A673 (cell line): ENCODE data around the gene GABRB3. TPM values are rescaled to one million over a fixed set of nuclear protein-coding genes. Genes with fewer than 3 reads are reported as not detected.

Source experiments
- BruUV-seq: library from RNA; stranded (reverse); fragments of 400-500 nt; replicated peaks from 2 replicates; lab custom pipeline; 2021; lab: Mats Ljungman, UMichigan
- CTCF ChIA-PET: fragments of 300-600 bp; sonication (Branson Sonifier 250); formaldehyde crosslinking; loops from one replicate; lab custom pipeline; 2022; ENCODE audit warnings: antibody characterized with exemption; lab: Charles Lee
- POLR2A ChIA-PET: fragments of 300-600 bp; sonication (Branson Sonifier 250); formaldehyde crosslinking; loops from one replicate; lab custom pipeline; 2022; ENCODE audit warnings: antibody characterized with exemption; ENCODE audit not compliant: low non-redundant PET; lab: Charles Lee
- DNase-seq: peaks from one replicate; pipeline ENCODE4 v3.0.0-alpha.2; 2015; ENCODE audit warnings: low spot score
- H3K27ac ChIP-seq: fragments of 200-600 bp; sonication (generic); 2 replicates; pipeline ENCODE4 v1.5.1; 2016; ENCODE audit warnings: mixed run types, low read depth, mild to moderate bottlenecking, mixed read lengths, antibody characterized with exemption, low read length; ENCODE audit not compliant: poor library complexity, severe bottlenecking
- H3K27me3 ChIP-seq: fragments of 200-600 bp; sonication (generic); replicated peaks from 2 replicates; pipeline ENCODE4 v1.6.1; 2017; ENCODE audit warnings: mixed run types, low read depth, mild to moderate bottlenecking, mixed read lengths, antibody characterized with exemption, low read length; ENCODE audit not compliant: insufficient read depth, poor library complexity
- H3K36me3 ChIP-seq: fragments of 200-600 bp; sonication (generic); 2 replicates; pipeline ENCODE4 v1.6.1; 2016; ENCODE audit warnings: mixed run types, mild to moderate bottlenecking, mixed read lengths, antibody characterized with exemption, low read length; ENCODE audit not compliant: insufficient read depth, poor library complexity, severe bottlenecking
- H3K4me1 ChIP-seq: fragments of 200-600 bp; sonication (generic); 2 replicates; pipeline ENCODE4 v1.6.1; 2017; ENCODE audit warnings: mixed run types, mild to moderate bottlenecking, mixed read lengths, antibody characterized with exemption, low read length; ENCODE audit not compliant: insufficient read depth, poor library complexity, severe bottlenecking
- H3K4me3 ChIP-seq: fragments of 200-600 bp; sonication (generic); 2 replicates; pipeline ENCODE4 v1.5.1; 2016; ENCODE audit warnings: low read depth, mixed run types, mild to moderate bottlenecking, mixed read lengths, low read length; ENCODE audit not compliant: poor library complexity, severe bottlenecking
- H3K9me3 ChIP-seq: fragments of 200-600 bp; sonication (generic); 2 replicates; pipeline ENCODE4 v1.6.1; 2016; ENCODE audit warnings: mixed run types, low read depth, mild to moderate bottlenecking, mixed read lengths, antibody characterized with exemption, low read length; ENCODE audit not compliant: poor library complexity, severe bottlenecking
- EZH2 ChIP-seq: fragments of 200-600 bp; sonication (generic); IDR thresholded peaks from 2 replicates; pipeline ENCODE4 v1.6.1; 2017; ENCODE audit warnings: borderline replicate concordance, low read depth, mild to moderate bottlenecking, mixed read lengths, antibody characterized with exemption, low read length; ENCODE audit not compliant: poor library complexity, severe bottlenecking
- intact Hi-C: fragments of 100-400 bp; cut with micrococcal nuclease; formaldehyde crosslinking; loops from one replicate; pipeline ENCODE4 v1.10.0; 2022; ENCODE audit not compliant: unreplicated experiment
- total RNA-seq: library from RNA; stranded (reverse); gene quantifications from 2 replicates; pipeline ENCODE4 v1.2.3, GENCODE V29; 2021
- TF ChIP-seq, protein P1 (sequence below): fragments of 300-800, 200-600 bp; sonication (generic); conservative IDR thresholded peaks from 2 replicates; pipeline ENCODE4 v1.5.1; 2017; ENCODE audit warnings: low read depth, mild to moderate bottlenecking, antibody characterized with exemption, low read length, moderate library complexity, mixed read lengths

The GABRB3 gene
- total RNA-seq, 1 experiment from 2014 or later, result not detected

DNA sequence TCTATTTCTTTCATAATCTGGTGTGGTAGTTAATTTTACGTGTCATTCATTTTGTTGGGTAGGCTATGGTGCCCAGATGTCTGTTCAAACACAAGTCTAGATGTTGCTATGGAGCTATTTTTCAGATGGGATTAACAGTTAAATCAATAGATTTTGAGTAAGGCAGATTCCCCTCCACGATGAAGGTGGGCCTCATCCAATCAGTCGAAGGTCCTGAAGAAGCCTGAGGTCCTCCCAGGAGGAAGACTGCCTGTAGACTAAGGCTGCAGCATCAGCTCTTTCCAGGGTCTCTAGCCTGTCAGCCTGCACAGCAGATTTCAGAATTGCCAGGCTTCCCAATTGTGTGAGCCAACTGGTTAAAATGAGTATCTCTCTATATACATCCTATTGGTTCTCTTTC, 92.9 kb downstream of the GABRB3 start:
- no peaks in the 10 kb centered on the region for H3K27me3 ChIP-seq
- ChIA-PET POLR2A (no interaction called here), CTCF (no interaction called here)
- BruUV-seq, result no TSS peak
- H3K36me3 ChIP-seq, result no peaks in the 10 kb centered on the region
- no peak for DNase-seq
- no peak overlapping the region for H3K4me3 ChIP-seq
- intact Hi-C loops, result no loop called here
- H3K27ac ChIP-seq, result no peak overlapping the region
- no peak for TF ChIP-seq EZH2
- TF ChIP-seq, protein P1, sequence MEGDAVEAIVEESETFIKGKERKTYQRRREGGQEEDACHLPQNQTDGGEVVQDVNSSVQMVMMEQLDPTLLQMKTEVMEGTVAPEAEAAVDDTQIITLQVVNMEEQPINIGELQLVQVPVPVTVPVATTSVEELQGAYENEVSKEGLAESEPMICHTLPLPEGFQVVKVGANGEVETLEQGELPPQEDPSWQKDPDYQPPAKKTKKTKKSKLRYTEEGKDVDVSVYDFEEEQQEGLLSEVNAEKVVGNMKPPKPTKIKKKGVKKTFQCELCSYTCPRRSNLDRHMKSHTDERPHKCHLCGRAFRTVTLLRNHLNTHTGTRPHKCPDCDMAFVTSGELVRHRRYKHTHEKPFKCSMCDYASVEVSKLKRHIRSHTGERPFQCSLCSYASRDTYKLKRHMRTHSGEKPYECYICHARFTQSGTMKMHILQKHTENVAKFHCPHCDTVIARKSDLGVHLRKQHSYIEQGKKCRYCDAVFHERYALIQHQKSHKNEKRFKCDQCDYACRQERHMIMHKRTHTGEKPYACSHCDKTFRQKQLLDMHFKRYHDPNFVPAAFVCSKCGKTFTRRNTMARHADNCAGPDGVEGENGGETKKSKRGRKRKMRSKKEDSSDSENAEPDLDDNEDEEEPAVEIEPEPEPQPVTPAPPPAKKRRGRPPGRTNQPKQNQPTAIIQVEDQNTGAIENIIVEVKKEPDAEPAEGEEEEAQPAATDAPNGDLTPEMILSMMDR, result no peak
- H3K4me1 ChIP-seq, result no peaks in the 10 kb centered on the region
- peaks cover 59% of the 10 kb centered on the region for H3K9me3 ChIP-seq

DNA sequence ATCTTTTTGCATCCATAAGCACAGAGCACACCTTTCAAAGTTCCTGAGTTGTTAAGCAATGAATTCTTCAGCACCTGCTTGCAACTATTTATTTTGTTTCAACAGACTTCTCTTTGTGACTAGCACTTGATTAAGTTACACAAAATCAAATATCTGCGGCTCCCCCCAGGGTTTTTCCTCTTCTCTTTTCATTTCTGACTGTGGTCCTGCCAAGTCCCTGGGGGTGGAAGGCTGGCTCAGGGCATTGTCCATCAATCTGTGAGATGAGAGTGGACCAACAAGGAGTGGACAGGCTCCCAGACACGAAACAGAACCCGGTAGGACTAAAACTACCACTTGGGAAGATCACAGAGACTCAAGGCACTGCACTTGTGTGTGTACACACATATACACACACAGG, 96.8 kb downstream of the GABRB3 start:
- H3K4me1 ChIP-seq, result no peaks in the 10 kb centered on the region
- ChIA-PET POLR2A (no interaction called here), CTCF (no interaction called here)
- H3K9me3 ChIP-seq, result peaks cover 45% of the 10 kb centered on the region
- H3K27me3 ChIP-seq, result no peaks in the 10 kb centered on the region
- H3K4me3 ChIP-seq, result no peak overlapping the region
- no peak for DNase-seq
- no peak overlapping the region for H3K27ac ChIP-seq
- no peaks in the 10 kb centered on the region for H3K36me3 ChIP-seq
- BruUV-seq, result no TSS peak
- TF ChIP-seq, protein P1, result no peak
- no peak for TF ChIP-seq EZH2
- intact Hi-C loops, result no loop called here

DNA sequence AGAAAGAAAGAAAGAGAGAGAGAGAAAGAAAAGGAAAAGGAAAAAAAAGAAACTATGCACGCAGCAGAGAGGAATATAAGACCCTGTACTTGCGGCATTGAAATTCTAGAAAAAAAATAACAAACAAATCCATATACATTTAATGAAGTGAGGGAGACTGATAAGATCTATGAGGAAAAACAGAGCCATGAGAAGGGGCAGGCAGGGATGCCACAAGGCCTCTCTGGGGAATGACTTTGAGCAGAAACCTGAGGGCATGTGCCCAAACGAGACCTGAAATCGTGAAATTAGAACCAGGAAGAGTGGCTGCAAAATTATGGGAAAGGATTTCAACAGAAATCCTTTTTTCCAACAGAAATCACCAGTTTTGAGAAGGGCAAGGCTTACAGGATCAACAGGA, 98.4 kb downstream of the GABRB3 start:
- no TSS peak for BruUV-seq
- H3K4me3 ChIP-seq, result no peak overlapping the region
- no peaks in the 10 kb centered on the region for H3K36me3 ChIP-seq
- no peaks in the 10 kb centered on the region for H3K27me3 ChIP-seq
- H3K4me1 ChIP-seq, result no peaks in the 10 kb centered on the region
- TF ChIP-seq EZH2, result no peak
- TF ChIP-seq, protein P1, result no peak
- ChIA-PET POLR2A (no interaction called here), CTCF (no interaction called here)
- no peak overlapping the region for H3K27ac ChIP-seq
- peaks cover 35% of the 10 kb centered on the region for H3K9me3 ChIP-seq
- DNase-seq, result no peak
- intact Hi-C loops, result no loop called here
